GM18498 (cell line): ENCODE measurements around the gene DGCR8.

Experiments used
- ATAC-seq: cut with Tn5 transposase; IDR thresholded peaks from one replicate; pipeline ENCODE4 v1.9.1; 2021; ENCODE audit warnings: mild to moderate bottlenecking, moderate library complexity; ENCODE audit not compliant: unreplicated experiment

The DGCR8 gene

GRCh38 chr22:20052309-20053259 is 27.5 kb upstream of the DGCR8 start:
- no peak for ATAC-seq

- no peak for ATAC-seq
These were observed 26.5 kb upstream of the DGCR8 start for GRCh38 chr22:20053407-20054033.

- ATAC-seq: no peak
These were observed 26.0 kb upstream of the DGCR8 start for GRCh38 chr22:20054034-20054427.

GRCh38 chr22:20054485-20054884 is 25.6 kb upstream of the DGCR8 start:
- no peak for ATAC-seq

- no peak for ATAC-seq
These were observed 24.9 kb upstream of the DGCR8 start for GRCh38 chr22:20055144-20055543.

- no peak for ATAC-seq
These were observed 24.4 kb upstream of the DGCR8 start for GRCh38 chr22:20055654-20056053.

GRCh38 chr22:20056161-20056560 is 23.9 kb upstream of the DGCR8 start:
- ATAC-seq: no peak

- ATAC-seq: no peak
These were observed 23.2 kb upstream of the DGCR8 start for GRCh38 chr22:20056696-20057386.

GRCh38 chr22:20057596-20058268 is 22.3 kb upstream of the DGCR8 start:
- ATAC-seq: no peak

GRCh38 chr22:20058989-20059770 is 20.9 kb upstream of the DGCR8 start:
- ATAC-seq: no peak

GRCh38 chr22:20060700-20061480 is 19.2 kb upstream of the DGCR8 start:
- ATAC-seq: no peak

- no peak for ATAC-seq
These were observed 18.6 kb upstream of the DGCR8 start for GRCh38 chr22:20061481-20061861.

- no peak for ATAC-seq
These were observed 17.8 kb upstream of the DGCR8 start for GRCh38 chr22:20062043-20062765.

- no peak for ATAC-seq
These were observed 17.3 kb upstream of the DGCR8 start for GRCh38 chr22:20062766-20063083.

GRCh38 chr22:20063271-20064139 is 16.5 kb upstream of the DGCR8 start:
- no peak for ATAC-seq

- no peak for ATAC-seq
These were observed 15.9 kb upstream of the DGCR8 start for GRCh38 chr22:20064140-20064480.

- no peak for ATAC-seq
These were observed 15.3 kb upstream of the DGCR8 start for GRCh38 chr22:20064545-20065262.
